DMS 273 (cell line): Measurements from ENCODE around the gene TRIM65.
"Not testable (repeated sequence)": the region's sequence is repeated elsewhere in the genome, so short reads cannot be mapped to it uniquely, and the experiment has no call there.

Source experiments
- DNase-seq: peaks from one replicate; lab custom pipeline; 2025; ENCODE audit not compliant: unreplicated experiment; lab: John Stamatoyannopoulos, UW

TRIM65 gene

DNA sequence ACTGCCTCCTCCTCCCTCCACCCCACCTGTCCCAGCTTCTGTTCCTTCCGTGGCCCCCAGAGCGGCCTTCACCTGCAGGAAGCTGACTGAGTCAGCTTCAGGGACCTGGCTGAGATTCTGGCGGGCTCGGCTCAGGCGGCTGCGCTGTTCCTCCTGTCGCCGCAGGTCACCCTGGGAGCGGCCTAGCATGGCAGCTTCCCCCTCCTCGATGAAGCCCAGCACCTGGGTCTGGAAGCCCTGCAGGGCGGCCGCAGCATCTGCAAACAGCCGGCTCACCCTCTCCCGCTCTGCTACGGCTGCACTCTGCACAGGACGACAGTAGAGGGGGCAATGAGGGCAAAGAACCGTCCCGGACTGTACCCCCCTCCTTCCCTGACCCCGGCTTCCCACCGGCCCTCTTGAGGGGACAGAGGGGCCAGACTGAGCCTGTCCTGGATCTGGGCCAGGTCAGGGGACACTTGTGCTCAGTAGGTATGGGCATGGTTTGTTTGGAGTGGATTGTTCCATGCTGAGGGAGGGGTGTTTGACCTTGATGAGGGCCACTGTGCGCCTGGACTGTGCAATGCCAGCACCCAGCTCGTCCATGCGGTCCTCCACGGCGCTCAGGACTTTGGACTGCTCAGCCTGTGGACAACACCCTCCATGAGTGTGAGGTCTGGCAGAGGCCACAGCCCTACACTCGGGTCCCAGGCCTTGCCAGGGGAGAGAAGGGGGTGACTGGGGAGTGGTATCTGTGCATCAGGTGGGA is 20.4 kb downstream of the TRIM65 start:
- peak; percentile 83 for DNase-seq

DNA sequence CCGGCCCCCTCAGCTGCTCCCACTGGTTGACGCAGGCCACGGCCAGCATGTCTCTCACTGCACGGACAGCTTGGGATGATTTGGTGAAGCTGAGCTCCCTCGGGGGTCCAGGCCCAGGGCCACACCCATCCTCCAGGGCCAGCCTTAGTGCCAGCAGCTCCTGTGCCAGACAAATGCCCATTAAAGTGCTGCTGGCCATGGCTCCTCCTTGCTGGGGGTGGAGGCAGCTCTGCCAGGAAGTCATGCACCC is 20.9 kb downstream of the TRIM65 start:
- no peak for DNase-seq

- peak; percentile 65 for DNase-seq
Observed at GRCh38 chr17:75875182-75875939, 21.4 kb downstream of the TRIM65 start.

- DNase-seq: no peak
Observed at GRCh38 chr17:75874323-75875181, 22.2 kb downstream of the TRIM65 start.

DNA sequence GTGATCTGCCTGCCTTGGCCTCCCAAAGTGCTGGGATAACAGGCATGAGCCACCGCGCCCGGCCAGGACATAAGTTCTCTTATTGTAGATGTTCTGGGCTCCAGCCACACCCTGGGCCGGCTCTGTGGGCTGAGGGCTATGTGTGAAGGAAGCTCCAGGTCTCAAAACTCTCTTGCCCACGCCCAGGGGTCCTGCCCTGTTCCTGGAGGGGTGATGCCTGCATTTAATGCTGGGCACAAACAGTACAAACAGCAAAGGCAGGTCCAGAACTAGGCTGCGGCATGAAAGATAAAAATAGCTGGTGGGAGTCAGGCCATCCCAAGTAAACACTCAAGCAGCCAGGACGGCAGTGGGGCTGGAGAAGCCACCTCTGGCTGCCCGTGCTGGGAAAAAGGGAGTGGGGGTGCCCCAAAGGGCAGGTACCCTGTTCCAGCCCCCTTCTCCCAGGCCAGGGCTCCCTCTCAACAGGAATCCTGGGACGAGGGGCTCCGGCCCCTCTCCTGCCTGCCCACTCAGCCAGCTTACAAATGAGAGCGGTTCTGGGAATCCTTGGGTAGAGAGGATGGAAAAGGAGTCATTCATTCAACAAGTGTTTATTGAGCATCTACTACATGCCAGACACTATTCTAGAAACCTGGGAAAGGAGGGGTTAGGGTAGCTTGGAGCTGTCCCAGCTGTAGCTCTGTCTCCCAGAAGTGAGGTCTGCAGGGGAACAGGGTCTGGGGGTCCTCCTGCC is 23.0 kb downstream of the TRIM65 start:
- DNase-seq: no peak

DNA sequence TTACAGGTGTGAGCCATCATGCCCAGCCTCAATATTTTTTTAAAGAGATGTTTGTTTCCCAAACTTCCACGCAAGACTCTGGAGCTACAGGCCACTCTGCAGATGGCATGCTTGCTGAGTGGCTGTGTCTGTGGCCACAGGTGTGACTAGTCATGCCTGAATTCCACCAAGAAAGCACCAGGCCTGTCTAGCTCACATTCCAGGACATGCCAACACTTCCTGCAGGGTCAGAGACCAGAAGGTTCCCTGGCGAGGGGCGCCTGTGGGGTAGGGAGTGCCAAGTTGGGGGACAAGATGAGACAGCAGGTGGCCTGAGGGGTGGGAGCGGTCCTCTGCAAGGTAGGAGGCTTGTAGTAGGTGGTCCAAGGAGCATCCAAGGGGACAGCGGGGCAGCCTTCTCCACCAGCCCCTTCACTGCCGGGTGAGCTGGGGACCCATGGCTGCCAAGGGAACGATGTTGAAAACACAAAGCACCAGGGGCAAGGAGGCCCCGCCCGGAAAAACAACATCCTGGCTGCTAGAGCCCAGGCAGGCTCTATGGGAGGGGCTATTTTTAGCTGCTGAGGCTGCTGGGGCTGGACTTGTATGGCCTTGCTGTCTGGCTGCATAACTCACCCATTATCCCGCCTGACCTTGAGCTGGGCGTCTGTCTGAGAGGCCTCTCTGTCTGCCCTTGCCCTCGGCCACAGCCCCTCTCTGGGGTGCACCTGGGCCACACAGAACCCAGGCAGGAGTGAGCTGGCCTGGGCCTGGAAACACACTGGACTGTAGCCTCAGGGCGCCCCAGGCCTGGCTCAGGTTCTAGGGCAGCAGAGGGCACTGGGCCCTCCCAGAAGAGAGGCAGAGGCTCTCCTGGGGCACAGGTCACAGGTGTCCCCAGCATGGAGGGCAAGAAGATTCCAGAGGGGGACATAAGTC is 24.1 kb downstream of the TRIM65 start:
- DNase-seq: peak; percentile 54

- not testable (repeated sequence) for DNase-seq
Observed at GRCh38 chr17:75870228-75870627, 26.5 kb downstream of the TRIM65 start.

GRCh38 chr17:75869282-75870141 is 27.2 kb downstream of the TRIM65 start:
- no peak for DNase-seq

DNA sequence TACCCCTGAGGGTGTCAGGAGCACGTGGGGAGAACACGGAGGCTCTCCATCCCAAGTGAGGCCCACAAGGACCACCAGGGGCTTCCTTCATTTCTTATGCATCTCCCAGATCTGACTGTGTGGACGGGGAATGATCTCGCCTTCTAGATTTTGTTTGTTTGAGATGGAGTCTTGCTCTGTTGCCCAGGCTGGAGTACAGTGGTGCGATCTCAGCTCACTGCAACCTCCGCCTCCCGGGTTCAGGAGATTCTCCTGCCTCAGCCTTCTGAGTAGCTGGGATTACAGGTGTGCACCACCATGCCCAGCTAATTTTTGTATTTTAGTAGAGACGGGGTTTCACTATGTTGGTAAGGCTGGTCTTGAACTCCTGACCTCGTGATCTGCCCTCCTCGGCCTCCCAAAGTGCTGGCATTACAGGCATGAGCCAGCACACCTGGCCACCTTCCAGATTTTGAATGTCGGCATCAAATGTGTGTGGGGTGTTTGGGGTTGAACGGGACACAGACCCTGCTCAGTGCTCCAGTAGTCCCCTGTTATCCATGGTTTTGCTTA is 27.9 kb downstream of the TRIM65 start:
- DNase-seq: not testable (repeated sequence)

DNA sequence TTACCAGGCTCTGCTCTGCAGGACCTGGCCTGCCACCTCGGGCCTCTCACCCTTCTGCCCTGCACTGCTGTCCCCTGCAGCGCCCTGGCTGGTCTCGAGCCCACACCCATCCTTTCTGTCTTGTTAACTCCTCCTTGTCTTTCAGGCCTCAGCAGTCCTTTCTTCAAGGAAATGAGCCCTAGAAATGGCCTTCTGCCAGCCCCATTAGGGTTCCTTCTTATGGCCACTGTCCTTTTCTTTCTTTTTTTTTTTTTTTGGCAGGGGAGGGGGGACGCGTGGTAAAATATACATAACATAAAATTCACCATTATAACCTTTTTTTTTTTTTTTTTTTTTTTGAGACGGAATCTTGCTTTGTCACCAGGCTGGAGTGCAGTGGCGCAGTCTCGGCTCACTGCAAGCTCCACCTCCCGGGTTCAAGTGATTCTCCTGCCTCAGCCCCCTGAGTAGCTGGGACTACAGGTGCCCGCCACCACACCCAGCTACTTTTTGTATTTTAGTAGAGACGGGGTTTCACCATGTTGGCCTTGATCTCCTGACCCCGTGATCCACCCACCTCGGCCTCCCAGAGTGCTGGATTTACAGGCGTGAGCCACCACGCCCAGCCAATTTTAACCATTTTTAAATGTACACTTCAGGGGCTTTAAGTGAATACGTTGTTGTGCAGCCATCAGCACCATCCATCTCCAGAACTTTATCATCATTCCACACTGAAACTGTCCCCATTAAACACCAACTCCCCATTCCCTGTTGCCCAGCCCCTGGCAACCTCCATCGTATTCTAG is 31.2 kb downstream of the TRIM65 start:
- not testable (repeated sequence) for DNase-seq

GRCh38 chr17:75864887-75865286 is 31.9 kb downstream of the TRIM65 start:
- not testable (repeated sequence) for DNase-seq

- peak; percentile 75 for DNase-seq
Observed at GRCh38 chr17:75864448-75864871, 32.3 kb downstream of the TRIM65 start.

DNA sequence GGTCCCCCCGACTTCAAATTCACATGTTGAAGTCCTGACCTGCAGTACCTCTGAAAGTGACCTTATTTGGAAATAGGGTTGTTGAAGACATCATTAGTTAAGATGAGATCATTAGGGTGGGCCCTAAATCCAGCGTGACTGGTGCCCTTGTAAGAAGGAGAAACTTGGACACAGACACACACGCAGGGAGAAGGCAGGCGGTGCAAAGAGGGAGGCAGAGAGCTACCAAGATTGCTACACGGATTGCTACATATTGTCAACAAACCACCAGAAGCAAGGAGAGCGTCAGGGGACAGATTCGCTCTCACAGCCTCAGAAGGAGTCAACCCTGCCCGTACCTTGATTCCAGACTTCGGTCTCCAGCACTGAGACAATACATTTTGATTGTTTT is 34.8 kb downstream of the TRIM65 start:
- DNase-seq: peak; percentile 38

- DNase-seq: not testable (repeated sequence)
Observed at GRCh38 chr17:75859358-75859757, 37.4 kb downstream of the TRIM65 start.

DNA sequence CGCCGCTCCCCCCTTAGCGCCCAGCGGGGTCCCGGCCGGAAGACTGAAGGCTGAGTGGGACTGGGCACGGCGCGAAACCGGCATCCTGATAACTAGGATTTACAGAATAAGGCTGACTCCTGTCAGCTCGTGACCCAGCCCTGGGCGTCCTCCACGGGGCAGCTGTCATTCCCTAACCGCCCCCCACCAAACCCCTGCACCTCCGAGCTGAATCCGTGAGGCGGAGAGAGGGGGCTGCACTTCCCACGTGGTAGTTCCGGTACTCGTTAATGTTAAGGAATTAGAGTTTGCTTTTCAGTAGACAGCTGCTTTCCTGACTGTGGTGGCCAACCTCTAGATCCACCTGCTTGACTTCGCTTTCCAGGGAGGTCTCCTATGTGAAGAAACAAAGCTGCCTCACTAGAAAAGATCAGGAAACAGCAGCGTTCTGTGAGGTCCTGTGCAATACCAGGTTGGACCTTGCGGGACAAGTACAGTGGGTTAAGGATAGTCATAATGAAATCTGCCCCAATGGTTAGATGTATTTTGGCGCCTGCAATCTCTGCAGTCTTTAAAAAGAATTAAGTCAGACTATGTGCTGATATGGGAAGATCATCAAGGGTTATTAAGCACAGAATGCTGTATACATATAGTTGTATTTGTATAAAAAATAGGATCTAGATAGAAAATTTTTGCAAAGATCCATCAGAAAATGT is 40.5 kb downstream of the TRIM65 start:
- DNase-seq: peak; percentile 84

DNA sequence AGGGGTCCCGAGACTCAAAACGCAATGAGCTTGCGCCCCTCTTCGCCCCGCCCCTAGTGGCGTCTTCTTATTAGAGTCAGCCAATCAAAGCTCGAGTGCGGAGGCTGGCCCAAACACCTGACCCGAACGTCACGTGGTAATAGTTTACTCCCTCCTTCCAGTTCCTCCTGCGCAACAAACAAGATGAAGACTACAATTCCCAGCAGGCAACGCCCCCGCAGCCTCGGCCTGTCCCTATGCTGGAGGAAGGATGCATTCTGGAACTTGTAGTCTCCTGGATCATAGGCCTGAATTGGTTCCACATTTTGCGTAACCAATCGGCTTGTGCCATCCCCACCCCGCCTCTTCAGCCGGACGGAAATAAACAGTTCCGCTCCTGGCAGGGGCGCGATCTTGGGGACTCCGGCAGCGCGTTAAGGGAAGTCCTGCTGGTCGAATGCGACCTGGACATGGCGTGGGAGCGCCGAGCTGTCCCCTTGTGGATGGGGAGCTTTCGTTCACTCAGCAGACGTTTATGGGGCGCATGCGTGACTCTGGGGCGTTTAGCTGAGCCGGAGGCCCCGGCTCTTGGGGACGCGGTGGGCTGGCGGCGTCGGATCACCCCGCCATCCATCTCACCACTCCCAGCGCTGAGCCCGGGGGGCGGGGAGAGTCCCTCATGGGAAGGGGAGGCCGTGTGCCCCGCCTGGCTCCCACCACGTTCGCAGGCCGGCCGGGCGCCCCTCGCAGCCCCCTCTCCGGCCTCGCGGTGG is 41.3 kb downstream of the TRIM65 start, which contains the start of gene WBP2:
Gene WBP2, minus strand, starts transcription at position 26 of the 752 bp plus-strand sequence. CDS start 38 bp downstream, outside the sequence.
- peak; percentile 100 for DNase-seq
